Measurements from ENCODE around the gene AMPD2.

Gene AMPD2

DNA sequence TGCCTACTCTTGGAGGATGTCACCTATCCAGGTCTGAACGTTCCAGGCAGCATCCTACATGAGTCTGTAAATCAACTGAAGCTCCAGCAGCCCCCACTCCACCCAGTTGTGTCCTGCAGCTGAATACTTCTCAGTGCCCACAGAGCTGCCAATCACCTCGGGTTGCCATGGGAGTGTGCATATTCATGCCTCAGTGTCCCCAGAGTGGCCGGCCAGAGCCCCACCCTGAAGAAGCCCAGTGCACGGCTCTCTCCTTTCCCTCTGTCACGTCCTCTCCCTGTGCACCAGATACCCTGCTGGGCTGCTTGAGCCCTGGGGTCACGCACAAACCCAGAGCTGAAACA is 20.2 kb downstream of the AMPD2 start:
- TF ChIP-seq CTCF (IDR thresholded peaks at IDR 0.05; ENCODE audit: low read depth, low read length), result no peak
- H3K9me3 ChIP-seq (ENCODE audit: severe bottlenecking), result no peaks in the 10 kb centered on the region
- H3K27me3 ChIP-seq (ENCODE audit: insufficient read depth, low read depth, severe bottlenecking), result no peaks in the 10 kb centered on the region
- peak overlapping the region; percentile 83 for H3K27ac ChIP-seq
- no peak for DNase-seq
- no peaks in the 10 kb centered on the region for H3K36me3 ChIP-seq
- no peak overlapping the region for H3K4me3 ChIP-seq (ENCODE audit: low read depth, low read length)

GRCh38 chr1:109640285-109640865 is 20.7 kb downstream of the AMPD2 start:
- no peaks in the 10 kb centered on the region for H3K36me3 ChIP-seq
- TF ChIP-seq CTCF (IDR thresholded peaks at IDR 0.05; ENCODE audit: low read depth, low read length), result peak; percentile 97
- DNase-seq, result peak; percentile 93
- no peaks in the 10 kb centered on the region for H3K9me3 ChIP-seq (ENCODE audit: severe bottlenecking)
- H3K27me3 ChIP-seq (ENCODE audit: insufficient read depth, low read depth, severe bottlenecking), result no peaks in the 10 kb centered on the region
- peak overlapping the region; percentile 83 for H3K27ac ChIP-seq
- no peak overlapping the region for H3K4me3 ChIP-seq (ENCODE audit: low read depth, low read length)

- no peak for TF ChIP-seq CTCF (IDR thresholded peaks at IDR 0.05; ENCODE audit: low read depth, low read length)
- no peak overlapping the region for H3K4me3 ChIP-seq (ENCODE audit: low read depth, low read length)
- DNase-seq, result no peak
- no peak overlapping the region for H3K27ac ChIP-seq
- H3K36me3 ChIP-seq, result no peaks in the 10 kb centered on the region
- H3K9me3 ChIP-seq (ENCODE audit: severe bottlenecking), result no peaks in the 10 kb centered on the region
- H3K27me3 ChIP-seq (ENCODE audit: insufficient read depth, low read depth, severe bottlenecking), result no peaks in the 10 kb centered on the region
These were observed 21.6 kb downstream of the AMPD2 start for GRCh38 chr1:109641078-109641740.

- Histone ChIP-seq H3K27me3 (ENCODE audit: insufficient read depth, low read depth, severe bottlenecking) (no peaks in the 10 kb centered on the region), H3K27ac (no peak overlapping the region), H3K9me3 (ENCODE audit: severe bottlenecking) (no peaks in the 10 kb centered on the region), H3K4me3 (ENCODE audit: low read depth, low read length) (no peak overlapping the region), H3K36me3 (no peaks in the 10 kb centered on the region)
- TF ChIP-seq CTCF (IDR thresholded peaks at IDR 0.05; ENCODE audit: low read depth, low read length), result no peak
- no peak for DNase-seq
These were observed 22.2 kb downstream of the AMPD2 start for GRCh38 chr1:109641861-109642260.

GRCh38 chr1:109642626-109643025 is 23.0 kb downstream of the AMPD2 start:
- Histone ChIP-seq H3K27ac (no peak overlapping the region), H3K4me3 (ENCODE audit: low read depth, low read length) (no peak overlapping the region), H3K27me3 (ENCODE audit: insufficient read depth, low read depth, severe bottlenecking) (no peaks in the 10 kb centered on the region), H3K36me3 (no peaks in the 10 kb centered on the region), H3K9me3 (ENCODE audit: severe bottlenecking) (no peaks in the 10 kb centered on the region)
- TF ChIP-seq CTCF (IDR thresholded peaks at IDR 0.05; ENCODE audit: low read depth, low read length), result no peak
- no peak for DNase-seq

Measured in WERI-Rb-1 (cell line).